KG1 (cell line): ENCODE data around the gene SORCS2.

Experiments
- DNase-seq: peaks from one replicate; lab custom pipeline; 2025; lab: John Stamatoyannopoulos, UW

The SORCS2 gene

GRCh38 chr4:7428261-7429068, 236.1 kb downstream of the SORCS2 start:
- no peak for DNase-seq

GRCh38 chr4:7429069-7429416, 236.7 kb downstream of the SORCS2 start:
- DNase-seq = no peak

- no peak for DNase-seq
Measured at GRCh38 chr4:7429601-7430078, 237.3 kb downstream of the SORCS2 start.

- no peak for DNase-seq
Measured at GRCh38 chr4:7430368-7430964, 238.1 kb downstream of the SORCS2 start.

DNA sequence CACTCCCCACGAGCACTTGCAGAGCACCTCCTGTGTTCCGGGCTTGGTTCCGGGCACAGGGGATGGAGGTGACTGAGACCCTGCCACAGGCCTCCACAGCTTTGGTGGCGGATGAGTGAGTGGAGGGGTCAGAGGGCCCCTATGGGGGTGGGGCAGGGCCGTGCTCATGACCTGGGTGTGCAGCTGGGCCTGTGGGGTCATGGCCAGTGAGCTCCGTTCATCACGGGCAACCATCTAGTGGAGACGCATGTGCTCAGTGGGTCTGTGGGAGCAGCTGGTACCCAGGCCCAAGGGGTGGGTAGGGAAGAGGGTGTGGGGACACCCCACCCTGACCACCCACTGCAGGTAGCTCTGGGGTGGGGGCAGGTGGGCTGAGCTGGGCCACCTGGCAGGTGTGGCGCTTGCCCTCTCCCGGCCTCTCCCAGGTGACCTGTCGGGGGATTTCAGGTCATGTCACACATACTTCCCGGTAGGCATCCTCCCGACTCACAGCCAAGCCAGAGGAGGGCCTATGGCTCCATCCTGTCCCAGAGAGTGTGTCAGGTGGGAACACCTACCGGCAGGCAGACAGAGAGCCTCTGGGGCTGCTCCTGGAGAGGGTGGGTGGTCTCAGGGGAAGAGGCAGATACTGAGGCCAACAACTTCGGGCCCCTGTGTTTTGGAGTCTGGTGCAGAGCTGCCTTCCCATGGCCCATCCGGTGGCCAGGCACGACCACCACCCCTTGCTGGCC, 238.8 kb downstream of the SORCS2 start:
- DNase-seq = no peak

DNA sequence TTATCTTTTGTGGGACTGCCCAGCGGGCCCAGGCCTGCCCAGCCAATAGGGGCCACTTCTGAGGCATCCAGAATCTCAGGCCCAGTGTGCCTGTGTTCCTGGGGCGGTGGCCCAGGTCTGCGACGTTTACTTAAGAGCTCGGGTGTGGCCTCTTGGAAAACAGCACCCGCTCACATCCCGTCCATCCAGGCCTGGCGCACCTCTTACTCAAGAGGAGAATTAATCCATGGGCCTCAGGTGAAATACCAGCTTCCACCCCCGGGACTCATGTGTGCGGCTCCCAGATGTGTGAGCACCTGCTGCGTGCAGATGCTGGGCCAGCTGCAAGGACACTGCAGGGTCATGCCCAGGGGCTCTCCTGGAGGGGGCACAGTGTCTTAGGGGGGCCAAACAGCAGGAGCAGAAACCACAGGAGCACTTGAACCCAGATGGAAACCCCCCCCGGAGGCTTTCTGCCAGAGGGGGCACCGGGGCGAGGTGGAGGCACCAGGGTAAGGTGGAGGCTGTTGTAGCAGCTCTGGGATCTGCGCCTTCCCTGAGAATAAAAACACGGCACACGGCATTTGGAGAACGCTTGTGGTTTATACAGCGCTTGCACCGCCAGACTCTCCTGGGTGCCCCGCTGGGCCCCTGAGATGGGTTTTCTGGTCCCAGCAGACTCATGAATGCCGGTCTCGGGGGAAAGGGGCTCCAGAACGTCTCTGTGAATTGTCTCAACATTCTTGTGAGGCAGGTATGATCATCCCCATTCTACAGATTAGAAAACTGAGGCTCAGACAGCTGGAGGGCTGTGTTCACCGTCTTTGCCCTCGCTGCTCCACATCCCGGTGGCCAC, 239.6 kb downstream of the SORCS2 start:
- DNase-seq = no peak

DNA sequence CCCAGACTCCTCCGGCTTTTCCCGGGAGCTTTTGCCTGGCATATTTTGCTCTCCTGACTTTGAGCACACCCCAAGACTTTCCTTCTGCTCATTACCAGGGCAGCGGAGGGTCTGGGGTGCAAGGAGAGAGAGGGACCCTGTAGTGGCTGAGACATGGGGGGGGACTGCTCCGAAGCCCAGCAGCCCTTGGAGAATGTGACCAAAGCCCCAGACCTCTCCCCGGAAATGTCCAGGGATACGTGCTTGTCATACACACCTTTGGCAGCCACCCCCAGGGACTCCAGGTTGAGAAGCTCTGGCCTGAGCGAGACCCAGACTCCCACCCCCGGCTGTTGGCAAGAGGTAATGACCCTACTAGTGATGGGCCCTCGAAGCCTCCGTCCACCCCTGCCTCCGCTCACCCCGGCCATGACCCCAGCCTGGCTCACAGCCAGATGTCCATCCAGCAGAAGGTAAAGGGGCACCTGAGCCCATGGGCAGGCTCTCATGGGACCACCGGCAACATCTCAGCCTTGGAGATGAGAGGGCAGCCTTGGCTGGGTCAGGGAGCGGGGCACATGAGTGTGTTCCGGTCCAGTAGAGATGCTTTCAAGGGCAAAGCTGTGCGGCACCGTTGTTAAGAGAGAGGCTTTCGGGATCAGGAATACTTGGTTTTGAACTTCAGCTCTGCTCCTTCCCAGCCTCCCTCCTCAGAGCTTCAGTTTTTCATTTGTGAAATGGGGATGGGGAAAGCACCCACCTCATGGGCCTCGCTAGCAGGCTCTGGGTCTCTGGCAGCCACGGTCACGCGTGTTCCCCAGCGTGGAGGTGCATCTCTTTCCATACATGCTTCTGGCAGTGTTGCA, 240.4 kb downstream of the SORCS2 start:
- DNase-seq = no peak

DNA sequence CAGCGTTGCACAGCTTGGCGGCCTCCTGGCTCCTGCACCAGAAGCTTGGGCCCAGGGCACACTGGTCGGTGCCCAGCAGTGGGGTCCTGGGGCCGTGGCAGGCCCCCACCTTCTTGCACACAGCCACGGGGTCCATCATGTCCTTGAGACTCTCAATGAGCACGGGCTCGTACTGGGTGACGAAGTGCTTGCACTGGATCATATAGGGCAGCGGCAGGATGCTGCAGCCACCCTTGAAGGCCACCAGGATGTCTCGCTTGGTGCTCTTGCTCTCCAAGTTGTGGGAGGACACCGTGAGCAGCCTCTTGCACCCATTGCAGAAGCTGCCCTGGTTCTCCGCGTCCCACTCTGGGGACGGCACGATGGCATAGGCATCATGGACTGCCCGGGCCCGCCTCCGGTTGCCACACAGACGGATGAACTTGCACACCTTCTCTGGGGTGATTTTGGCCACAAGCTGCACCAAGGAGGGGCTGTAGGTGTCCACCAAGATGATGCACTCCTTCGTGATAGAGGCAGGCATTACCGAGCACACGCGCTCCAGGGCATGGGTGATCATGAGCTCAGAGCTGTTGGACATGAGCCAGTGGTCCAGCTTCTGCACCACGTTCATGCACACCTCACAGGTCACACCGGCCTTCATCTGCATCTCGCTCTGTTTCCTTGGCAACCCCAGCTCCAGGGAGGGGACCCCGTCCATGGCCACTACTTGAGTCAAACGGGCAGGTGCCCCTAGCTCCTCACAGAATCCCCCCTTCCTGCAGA, 241.2 kb downstream of the SORCS2 start:
- DNase-seq = no peak

- no peak for DNase-seq
Measured at GRCh38 chr4:7434141-7434765, 241.9 kb downstream of the SORCS2 start.

DNA sequence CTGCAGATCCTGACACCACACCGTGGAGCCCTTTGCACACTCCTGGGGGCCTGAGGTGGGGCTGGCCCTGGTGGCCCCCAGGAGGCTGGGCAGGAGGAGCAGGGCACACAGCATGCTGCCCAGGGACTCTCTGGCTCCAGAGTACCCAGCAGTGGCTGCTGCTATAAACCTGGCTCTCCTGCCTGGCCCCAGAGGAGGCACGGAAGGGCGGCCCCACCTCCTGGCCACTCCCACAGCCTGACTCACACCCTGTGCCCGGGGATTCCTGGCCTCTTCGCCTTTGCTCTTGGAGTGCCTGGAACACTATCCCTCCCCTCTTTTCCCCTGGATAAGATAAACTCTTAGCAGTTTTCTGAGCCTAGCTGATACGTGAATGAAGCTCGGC, 242.4 kb downstream of the SORCS2 start, which contains the start of gene PSAPL1:
TSS of gene PSAPL1 (minus strand) at position 165 of the 385 bp plus-strand sequence. CDS start at position 114, 51 bp downstream.
- DNase-seq = no peak

DNA sequence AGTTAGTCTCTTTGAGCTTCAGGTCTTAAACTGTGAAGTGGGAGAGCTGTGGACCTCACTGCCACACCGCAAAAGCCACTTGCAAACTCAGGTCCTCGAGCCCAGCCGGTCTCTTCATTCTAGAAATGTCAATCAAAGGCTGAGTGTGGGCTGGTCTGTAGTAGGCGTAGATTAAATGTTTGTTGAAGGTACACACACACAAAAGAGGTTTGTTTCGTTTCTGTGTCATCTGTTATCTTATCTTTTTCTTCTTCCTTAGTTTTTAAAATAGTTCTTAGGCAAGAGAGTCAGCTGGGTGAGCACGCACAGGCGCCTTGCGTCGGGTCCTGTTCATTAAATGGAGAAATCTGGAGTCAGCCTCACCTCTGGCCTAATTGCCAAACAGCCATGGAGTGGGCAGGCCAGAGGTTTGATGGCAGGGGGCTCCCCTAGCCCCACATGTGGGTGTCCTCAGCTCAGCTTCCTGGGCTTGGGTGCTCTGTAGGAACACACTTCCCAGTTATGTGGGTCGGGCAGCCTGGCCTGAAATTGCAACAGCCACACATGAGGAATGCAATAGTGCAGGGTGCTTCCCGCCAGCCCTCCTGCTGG, 243.2 kb downstream of the SORCS2 start:
- no peak for DNase-seq

DNA sequence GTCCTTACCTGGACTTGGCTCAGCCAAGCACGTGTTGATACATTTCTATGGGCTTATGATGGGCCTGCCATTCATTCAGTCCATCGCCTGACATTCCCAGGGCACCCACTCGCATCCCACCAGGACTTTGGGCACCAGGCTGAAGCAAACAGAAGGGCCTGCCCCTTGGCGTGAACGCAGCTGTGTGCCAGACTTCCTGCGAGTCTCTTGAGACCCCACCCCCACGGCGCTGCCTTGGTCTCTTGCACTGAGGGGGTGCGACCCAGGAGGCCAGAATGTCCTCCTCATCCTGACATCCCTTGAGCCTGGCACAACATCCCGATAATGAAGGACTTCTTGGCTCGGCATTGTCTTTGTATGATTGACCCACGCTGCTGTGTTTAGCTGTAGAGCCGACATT, 243.9 kb downstream of the SORCS2 start:
- no peak for DNase-seq

DNA sequence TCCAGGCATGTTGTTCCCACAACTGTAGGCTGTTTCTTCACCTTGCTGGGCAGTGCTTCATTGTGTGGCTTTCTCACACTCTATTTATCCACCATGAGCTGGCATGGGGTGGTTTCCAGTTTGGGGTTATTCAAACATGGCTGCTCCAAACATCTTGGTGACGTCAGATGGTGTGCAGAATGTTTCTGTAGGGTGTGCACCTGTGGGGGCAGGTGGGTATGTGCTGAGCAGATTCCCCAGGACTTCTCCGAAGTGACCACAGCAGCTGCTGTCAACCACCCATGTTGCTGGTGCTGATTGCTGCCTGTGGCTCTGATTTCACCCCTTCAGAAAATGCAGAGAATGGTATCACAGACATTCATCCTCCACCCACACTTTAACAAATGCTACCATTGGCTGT, 247.4 kb downstream of the SORCS2 start:
- no peak for DNase-seq

- no peak for DNase-seq
Measured at GRCh38 chr4:7441201-7441600, 248.9 kb downstream of the SORCS2 start.

GRCh38 chr4:7442574-7443162, 250.3 kb downstream of the SORCS2 start:
- no peak for DNase-seq

DNA sequence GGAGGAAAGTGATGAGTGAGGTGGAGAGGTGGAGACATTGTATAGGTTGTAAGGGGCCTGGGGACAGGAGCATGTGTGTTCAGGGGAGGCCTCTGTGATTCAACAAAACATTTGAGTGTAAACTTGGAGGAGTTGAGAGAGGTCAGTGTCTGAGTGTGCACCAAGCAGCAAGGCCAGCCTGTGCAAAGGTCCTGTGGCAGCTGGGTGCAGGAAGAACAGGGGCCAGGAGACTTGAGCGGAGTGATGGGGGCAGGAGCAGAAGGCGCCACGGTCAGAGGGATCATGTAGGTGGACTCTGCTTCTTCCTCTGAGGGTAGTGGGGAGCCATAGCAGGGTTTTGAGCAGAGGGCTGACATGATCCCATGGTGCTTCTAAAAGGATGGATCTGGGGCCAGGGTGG, 252.0 kb downstream of the SORCS2 start:
- no peak for DNase-seq

DNA sequence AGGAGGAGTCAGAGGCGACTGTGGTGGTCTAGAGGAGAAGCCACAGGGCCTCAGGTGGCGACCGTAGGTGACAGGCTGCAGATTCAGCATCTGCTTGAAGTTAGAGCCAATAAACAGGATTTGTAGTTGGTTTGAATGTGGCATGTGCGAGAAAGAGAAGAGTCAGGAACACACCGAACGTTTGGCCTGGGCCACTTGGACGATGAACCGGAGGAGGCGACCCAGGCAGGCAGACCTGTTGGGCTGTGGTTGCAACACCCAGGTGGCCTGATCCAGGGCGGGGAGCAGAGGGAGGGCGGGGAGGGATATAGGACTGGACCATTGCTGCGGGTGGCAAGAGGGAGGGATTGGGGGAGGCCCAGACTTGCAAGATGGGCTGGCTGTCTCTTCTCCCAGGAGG, 252.4 kb downstream of the SORCS2 start:
- DNase-seq = no peak

- no peak for DNase-seq
Measured at GRCh38 chr4:7447236-7447635, 254.9 kb downstream of the SORCS2 start.

- DNase-seq = no peak
Measured at GRCh38 chr4:7448036-7448435, 255.7 kb downstream of the SORCS2 start.
